Activated naive CD4-positive, alpha-beta T cell (primary cell): Measurements from ENCODE around the gene CKB.

Source experiments
- DNase-seq, 4 experiments: peaks; one replicate each; lab custom pipeline; 2025; lab: John Stamatoyannopoulos, UW

CKB gene

DNA sequence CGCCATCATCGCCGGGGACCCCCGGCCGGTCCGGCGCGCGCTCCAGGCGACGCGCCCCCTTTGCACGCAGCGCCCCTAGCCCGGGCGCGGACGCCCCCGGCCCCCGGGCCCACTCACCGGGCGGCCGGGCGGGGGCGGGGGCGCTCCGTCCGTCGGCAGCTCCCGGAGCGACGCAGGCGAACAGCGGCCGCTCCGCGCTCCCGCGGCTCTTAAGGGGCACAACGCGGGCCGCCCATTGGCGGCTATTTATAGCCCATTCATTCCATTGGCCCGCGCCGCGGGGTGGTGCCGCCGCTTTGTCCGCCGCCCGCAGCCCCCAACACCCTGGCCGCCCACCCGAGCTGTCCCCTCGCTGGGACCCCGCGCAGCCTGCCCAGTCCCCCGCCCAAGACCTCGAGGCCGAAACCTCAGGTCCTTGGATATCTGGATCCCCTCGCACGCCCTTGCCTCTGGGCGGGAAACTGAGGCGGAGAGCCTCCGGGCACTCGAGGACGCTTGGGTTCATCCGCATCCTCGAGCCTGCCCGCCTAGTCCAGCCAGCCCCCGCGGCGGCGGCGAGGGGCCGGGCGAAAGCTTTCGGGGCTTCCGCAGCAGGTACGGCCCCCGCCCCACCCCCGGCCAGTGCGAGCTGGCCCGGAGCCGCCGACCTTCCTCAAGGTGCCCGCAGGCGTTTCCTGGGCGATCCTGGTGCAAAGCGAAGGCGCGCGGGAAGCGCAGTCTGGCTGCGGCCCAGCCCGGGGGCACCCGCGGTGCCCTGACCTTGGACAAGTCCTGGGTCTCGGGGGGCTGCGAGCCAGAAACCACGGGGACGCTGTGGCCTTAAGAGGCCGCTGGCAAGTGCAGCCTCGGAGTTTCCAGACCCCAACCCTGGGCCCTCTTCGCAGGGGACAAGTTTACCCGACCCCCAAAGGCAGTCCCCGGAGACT, at the start of gene CKB:
TSS of gene CKB (minus strand) at position 182 of the 926 bp plus-strand sequence. CDS start 337 bp downstream, outside the sequence.
- DNase-seq = no peak

DNA sequence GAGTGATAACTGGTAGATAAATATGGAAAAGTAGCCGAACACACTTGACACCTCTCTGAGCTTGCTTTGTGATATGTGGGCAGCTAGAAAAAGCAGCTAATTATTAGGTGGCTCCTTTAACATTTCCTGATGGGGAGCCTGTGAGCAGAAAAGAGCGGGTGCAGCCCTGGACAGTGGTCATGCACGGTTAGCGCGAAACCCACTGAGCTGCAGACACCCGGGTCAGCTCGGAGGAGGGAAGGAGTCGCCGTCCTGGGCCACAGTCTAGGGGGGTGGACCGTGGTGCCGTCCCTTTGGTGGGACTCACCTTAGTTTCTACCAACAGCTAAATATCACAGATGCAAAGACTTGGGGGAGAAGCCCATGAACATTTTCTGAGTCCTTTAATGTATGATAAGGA, 46.8 kb upstream of the CKB start:
- no peak for DNase-seq

DNA sequence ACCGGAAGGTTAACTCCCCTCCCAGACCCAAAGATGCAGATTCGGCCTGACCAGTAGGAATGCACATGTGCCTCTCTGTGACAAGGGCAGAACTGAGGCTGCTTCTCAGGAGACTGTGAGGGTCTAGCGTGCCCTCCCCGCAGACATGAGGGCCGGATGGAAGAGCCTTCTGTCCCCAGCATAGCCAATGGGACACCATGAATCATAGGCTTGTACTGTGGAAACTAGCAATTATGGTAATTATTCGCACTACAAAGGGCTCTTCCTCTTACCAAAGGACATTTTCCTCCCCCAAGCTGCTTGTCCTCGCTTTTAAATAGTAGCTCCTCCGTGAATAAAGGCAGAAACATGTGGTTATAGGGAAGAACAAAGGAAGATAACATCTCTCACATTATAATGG, 46.3 kb upstream of the CKB start:
- no peak for DNase-seq

- no peak for DNase-seq
Observed at GRCh38 chr14:103563844-103564505, 41.3 kb upstream of the CKB start.

DNA sequence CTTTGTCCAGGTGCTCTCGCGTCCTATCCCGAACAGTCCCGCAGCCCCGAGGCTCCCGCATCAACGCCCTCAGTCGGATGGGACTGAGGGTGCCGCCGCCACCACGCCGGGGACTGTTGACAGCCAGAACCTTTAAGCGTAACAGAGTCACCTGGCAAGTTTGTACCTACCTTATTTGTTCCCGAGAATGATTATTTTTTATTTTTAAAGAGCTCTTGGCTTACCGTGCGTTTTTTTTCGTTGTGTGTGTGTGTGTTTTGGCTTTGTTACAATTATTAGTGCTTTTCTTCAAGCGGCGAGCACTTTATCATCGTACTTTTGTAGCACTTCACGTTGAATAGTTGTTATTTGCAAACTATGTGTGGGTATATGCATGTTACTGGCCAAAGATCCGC, 40.6 kb upstream of the CKB start:
- peak in 1 of 4 experiments; percentile 43 for DNase-seq

DNA sequence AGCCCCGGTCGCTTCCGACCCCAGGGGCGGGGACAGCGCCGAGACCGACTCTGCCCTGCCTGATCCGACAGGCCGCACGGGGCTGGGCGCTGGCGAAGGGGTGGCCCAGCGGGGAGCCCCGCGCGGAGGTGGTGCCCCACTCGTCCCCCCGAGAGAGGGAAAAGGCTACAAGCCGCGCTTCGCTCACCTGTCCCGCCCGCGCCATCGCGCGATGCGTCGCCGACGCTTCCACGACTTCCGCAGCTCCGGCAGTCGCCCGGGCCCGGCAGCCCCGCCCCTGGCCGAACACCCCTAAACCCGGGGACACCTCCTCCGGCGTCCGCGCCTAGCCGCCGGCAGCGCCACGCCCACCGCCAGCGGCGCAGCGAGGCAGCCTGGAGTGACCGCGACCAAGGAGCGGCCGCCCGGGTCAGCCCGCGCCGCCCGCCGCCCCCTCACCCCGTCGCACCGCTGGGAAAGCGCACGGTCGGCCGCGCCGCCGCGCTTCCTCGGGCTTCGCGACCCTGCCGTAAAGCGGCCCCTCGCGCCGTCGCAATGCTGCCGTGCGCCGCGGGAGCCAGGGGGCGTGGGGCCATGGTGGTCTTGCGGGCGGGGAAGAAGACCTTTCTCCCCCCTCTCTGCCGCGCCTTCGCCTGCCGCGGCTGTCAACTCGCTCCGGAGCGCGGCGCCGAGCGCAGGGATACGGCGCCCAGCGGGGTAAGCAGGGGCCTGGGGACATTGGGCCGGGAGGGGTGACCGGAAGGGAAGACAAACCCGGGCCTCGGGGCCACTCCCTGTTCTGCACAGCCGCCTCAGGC, 40.0 kb upstream of the CKB start, which contains the start of the genes BAG5 and COA8:
TSS of gene BAG5 (minus strand) at position 229 of the 797 bp plus-strand sequence. CDS start 1,493 bp downstream, outside the sequence.
TSS of gene COA8 (plus strand) at position 532 of the 797 bp plus-strand sequence. CDS start at position 574, 42 bp downstream.
- DNase-seq = peak; percentile 75 to 85 (median 76)

- no peak for DNase-seq
Observed at GRCh38 chr14:103562179-103562428, 39.5 kb upstream of the CKB start.

- peak in 1 of 4 experiments; percentile 26 for DNase-seq
Observed at GRCh38 chr14:103561381-103562178, 39.0 kb upstream of the CKB start.

DNA sequence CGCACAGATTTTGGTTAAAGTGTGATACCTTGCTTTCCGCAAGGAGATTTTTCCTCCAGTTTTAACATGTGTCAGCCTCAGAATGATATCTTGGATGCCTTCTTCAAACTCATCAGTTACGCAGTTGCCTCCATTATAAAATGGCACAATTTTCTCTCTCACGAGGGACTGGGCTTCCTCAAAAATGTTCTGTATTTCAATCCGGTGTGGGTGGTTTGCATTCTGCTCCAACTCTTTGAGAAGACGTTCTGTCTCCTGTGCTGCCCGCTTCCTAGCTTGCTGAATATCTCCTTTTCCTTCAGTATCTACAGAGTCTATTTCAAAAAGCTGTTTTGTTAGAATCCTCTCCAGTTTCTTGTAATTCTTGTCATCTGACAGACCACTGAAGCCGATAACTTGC, 38.1 kb upstream of the CKB start:
- DNase-seq = no peak

- DNase-seq = no peak
Observed at GRCh38 chr14:103559766-103560165, 37.1 kb upstream of the CKB start.

DNA sequence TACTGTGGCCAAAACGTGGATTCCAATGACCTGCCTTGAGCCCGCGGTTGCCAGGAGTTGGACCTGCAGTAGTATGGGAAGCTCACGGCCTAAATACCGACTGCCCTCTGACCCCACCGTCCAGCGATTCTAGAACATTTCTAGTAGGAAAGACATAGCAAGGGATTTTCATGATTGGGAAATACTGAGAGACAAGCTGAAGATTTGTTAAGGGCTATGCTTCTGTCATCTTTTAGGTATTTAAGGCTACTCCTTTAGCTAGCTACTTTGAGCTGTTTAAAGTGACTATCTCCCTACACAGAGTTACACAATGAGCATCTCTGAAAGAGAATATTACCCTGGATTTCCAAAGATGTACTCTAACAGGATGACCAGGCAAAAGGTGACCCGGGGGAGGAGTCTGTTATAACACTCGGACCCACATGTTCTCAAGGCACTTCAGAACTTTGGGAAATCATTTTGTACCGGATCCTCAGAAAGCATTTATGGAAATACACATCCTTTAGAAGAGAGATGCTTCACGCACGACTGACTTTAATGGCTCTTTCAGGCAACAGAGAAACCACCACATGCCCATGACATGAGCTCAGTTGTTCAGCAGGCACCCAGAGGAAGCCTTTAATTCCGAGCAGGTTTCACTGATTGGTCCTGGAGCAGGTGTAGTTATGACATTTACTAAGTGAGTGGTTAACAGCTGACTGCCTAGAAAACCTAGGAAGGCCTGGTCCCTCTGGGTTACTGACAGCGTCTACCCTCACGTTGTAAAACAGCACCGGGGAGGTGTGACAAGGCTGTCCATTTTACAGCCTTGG, 35.6 kb upstream of the CKB start:
- no peak for DNase-seq

GRCh38 chr14:103556946-103557758, 34.5 kb upstream of the CKB start:
- DNase-seq = no peak

GRCh38 chr14:103555559-103556337, 33.1 kb upstream of the CKB start:
- no peak for DNase-seq

DNA sequence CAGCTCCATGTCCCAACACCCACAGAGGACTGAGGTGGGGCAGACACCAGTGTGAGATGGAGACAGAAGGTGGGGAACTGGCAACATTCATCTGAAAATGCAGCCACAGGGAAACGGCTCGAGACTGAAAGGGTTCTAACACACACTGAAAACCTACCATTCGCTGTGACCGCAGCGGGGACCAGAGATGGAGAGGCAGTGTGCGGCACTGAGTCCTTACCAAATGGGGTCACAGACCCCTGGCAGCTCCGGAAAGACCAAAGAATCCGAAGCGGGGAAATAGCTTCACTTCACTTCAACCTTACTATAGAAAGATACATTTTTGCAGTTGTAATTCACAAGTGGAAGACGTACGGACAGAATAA, 30.2 kb upstream of the CKB start:
- DNase-seq = no peak

DNA sequence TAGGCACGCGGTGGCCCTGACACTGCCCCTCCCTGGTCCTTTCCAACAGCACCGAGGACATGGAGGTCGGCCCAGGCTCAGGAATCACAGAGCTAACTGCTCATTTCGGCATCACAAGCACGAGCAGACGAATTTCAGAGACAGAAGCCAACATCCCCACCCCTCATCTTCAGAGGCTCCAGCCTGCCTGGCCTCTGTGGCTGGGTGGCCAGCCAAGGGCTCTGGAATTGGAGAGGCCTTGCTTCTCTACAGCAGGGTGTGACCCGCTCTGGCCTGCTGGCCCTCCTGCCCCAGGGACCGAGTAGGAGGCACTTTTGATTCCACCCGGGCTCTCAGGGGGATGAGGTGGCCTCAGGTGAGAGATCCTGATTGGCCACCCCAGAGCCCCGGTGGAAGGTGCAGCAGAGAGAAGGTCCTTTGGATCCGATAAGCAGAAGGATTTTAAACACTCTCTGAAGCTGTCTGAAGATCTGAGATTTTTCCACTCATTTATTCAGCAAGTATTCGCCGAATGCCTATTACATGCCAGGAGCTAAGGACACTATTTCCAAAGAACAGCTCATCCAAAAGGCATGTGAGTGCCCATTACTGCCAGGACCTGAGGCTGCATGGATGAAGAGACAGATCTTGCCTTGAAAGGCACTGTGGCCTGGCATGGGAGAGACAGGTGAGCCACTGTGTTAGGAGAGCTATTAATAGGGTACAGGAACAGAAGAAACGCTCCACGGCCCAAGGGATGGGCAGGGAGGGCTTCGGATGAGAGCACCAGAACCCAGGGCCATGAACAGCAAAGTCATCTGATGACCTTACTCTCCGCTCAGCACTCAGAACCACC, 29.6 kb upstream of the CKB start:
- no peak for DNase-seq

GRCh38 chr14:103551338-103551762, 28.7 kb upstream of the CKB start:
- DNase-seq = no peak

DNA sequence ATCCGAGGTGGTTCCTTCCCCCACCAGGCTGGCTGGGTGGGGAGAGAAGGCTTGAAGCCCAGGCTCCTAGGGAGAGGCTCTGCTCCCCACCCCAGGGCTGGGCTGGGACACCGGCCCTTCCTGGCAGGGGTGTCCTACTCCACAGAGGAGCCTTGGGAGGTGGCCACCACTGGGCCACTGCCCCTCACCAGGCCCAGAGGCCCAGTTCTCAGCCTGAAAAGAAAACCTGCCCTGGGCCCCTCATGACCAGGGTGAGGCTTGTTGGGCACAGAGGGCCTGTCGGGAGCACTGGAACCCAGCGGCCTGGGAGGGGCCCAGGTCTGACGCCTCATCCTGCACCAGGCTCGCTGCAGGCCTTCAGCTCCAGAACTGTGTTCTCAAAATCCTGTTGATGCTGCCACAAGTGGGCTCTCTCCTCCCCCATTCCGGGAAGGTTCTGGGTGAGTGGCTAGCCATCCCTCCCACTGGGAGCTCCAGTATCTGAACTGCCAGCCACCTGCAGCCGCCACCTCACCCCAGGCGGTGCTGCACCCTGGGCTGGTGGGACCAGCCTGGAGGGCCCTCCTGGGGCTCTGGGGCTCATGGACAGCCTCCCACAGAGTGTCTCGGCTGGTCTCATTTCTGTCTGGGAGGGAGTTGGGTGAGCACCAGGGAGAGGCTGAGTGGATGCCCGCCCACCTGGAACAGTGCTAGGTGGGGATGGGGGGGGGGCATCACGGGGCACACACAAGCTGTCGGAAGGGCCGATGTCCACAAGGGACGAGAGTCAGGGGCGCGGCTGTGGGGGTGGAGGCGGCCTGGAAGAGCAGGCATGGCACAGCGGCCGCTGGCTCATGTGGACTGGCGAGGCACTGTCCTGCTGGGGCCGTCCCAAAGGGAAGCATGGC, 28.1 kb upstream of the CKB start:
- DNase-seq = no peak
